Activated CD4-positive, alpha-beta T cell treated with anti-CD3 and anti-CD28 coated beads, Interleukin-2, amount 50 U/mL, for 4 hours (primary cell): ENCODE results near the gene NCAPG.
"Not testable (repeated sequence)": the region's sequence is repeated elsewhere in the genome, so short reads cannot be mapped to it uniquely, and the experiment has no call there.

Experiments
- DNase-seq, 2 experiments: peaks; one replicate each; pipeline ENCODE4 v3.0.0-alpha.2; 2020

Gene NCAPG

DNA sequence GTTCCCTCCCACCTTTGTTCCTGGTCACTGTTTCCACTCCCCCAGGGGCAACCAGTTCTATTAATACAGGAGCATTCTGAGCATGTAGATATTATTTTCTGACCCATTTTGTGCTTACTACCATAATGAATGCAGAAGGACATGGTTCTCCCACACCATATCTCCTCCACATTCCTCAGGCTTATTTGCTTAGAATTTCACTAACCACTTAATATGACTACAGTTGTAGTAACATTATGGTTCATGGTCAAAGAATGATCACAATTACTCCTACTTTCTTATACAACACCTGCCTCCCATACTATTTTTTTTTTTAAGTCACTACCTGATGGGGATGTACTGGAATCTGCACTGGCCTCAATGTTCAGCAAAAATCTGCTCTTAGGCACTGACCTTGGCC, 21.8 kb upstream of the NCAPG start:
- no peak for DNase-seq

DNA sequence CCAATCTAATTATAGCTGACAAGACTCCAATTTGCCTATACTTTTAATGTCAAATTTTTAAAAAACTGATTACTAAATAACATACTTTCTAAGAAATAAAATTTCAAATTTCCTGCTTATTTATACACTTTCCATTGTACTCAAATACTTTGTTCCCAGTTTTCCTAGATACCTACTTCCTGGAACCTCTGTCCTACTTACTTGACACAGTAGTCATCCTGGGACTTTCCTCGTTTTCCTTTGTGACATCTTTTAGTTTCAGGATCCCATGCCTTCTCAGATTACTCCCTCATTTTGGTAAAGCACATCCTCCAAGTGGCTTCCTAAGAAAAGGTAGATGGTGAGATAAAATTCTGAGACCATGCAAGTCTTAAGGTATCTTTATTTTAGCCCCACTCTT, 16.0 kb upstream of the NCAPG start:
- no peak for DNase-seq

DNA sequence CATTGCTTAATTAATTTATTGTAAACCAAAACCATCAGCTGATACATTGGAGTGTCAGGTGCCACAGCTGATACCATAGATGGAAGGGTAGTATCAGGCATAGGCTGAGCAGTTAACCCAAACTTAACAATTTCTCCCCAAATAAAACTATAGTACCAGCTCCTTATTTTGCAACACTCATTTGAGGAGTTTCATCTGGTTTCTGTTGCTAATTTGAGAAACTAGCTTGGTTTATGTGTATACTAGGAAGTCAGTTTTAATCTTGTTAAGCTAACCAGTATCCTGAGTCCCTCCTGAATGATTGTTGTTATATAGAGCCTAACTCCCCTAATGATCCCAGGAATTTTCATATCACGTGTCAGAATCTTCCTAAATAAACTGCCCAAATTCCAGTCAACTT, 13.0 kb upstream of the NCAPG start:
- DNase-seq: no peak

DNA sequence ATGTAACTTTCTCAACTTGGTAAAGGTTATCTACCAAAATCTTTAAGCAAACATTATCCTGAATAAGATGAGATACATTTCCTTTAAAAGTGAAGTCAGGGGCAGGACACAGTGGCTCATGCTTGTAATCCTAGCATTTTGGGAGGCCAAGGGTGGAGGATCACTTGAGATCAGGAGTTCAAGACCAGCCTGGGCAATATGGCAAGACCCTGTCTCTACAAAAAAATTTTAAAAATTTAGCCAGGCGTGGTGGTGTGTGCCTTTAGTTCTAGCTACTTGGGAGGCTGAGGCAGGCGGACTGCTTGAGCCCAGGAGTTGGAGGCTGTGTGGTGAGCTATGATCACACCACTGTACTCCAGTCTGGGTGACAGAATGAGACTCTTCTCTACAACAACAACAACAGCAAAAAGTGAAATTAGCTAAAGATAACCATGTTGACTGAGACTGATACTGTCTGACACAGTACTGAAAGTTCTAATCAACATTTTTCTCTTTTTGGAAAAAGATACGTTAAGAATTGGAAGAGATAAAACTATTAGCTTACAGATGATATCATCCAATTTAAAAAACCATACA, 5.1 kb upstream of the NCAPG start:
- DNase-seq: no peak

DNA sequence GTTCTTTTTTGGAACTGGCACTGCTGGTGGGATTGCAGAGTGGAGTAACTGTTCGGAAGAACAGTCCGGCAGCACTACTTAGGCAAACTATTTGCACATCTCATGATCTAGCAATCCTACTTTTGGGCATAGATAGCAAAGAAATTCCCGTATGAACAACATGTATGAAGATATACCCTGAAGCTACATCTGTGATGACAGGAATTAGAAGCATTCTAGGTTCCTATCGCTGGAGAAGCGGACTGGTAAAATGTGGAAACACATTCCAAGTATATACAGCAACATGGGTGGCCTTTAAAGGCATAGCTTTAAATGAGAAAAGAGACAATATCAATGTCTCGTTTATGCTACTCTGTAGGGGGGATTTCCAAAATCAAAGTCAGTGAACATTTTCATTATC, 3.3 kb upstream of the NCAPG start:
- DNase-seq: no peak

DNA sequence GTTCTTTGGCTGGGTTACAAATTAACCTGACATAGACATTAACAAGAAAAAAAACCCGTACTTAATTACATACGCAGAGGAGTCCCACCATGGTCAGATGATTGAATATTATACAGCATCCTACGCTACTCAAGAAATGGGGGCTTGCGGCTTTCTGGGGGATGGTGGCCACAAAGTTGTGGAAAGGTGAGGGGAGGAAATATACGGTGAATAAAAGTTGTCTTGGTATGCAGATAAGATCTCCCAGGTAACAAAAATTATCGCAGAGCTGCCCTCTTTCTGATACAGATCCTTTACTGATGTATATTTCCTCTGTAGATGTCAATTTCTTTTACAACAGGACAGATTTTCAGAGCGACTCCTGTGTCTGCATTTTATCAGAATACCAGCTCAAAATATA, 1.1 kb upstream of the NCAPG start:
- DNase-seq: no peak

DNA sequence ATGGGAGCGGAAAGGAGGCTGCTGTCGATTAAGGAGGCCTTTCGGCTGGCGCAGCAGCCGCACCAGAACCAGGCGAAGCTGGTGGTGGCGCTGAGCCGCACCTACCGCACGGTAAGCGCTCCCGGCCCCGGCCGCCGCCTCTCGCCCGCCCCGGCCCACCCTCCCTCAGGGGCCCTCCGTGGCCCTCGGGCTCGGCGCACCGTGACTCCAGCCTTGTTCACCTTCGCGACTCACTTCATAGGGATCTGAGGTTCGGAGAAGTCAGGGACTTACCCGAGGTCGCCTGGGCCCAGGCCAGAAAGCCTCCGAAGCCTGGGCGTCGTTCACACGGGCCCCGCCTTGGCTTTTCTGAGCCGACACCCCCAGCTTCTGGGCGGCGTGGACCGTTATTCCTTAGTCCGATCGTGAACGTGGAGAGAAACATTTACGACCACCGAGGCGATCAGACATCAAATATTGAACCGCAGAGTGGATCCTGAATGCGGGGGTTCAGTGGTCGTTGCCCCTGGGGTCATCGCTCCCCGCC, 362 bp downstream of the NCAPG start:
- DNase-seq: no peak

DNA sequence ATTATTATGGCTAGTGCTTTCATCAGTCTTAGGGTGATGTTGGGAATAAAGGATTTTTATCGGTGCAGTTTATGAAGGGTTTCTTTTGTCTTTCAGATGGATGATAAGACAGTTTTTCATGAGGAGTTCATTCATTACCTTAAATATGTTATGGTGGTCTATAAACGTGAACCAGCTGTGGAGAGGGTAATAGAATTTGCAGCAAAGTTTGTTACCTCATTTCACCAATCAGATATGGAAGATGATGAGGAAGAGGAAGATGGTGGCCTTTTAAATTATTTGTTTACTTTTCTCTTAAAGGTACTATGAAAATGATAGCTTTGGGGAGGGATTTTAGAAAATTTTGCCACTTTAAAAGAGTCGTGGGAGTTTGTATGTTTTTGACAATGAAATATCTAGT, 1.3 kb downstream of the NCAPG start:
- no peak for DNase-seq

DNA sequence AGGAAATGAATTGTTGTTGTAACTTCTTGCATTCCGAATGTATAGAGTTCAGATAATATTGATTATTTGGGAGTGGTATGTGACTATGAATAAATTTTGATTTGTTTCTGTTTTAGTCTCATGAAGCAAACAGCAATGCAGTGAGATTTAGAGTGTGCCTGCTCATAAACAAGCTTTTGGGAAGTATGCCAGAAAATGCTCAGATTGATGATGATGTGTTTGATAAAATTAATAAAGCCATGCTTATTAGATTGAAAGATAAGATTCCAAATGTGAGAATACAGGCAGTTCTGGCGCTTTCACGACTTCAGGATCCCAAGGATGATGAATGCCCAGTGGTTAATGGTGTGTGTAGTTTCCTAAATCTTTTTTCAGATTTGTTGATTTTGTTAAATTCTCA, 2.0 kb downstream of the NCAPG start:
- DNase-seq: no peak

DNA sequence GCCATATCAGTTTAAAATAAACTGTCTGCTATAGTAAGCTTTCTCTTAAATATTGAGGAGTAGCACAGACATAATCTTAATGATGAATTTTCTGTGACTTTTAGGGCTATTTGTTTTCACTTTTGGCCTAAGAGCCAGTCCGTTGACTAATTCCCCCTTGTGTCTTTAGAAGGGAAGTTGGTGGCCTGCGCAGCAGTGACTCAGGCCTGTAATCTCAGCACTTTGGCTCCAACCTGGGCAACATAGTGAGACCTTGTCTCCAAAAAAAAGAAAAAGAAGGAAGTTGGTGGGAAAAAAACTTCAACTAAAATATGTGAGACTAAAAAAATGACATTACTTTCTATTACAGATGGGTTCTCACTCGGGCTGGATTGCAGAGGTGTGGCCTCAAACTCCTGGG, 3.4 kb downstream of the NCAPG start:
- DNase-seq: no peak

DNA sequence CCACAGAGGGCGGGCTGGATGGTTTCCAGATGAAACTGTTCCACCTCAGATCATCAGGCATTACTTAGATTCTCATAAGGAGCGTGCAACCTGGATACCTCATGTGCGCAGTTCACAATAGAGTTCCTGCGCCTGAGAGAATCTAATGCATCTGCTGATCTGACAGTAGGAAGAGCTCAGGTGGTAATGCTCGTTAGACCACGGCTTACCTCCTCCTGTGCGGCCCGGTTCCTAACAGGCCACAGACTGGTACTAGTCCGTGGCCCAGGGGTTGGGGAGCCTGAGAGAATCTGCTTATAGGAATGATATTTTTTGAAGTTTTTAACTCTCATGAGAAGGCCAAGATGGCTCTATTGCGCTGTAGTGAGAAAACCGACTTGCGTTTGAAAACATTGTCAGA, 5.4 kb downstream of the NCAPG start:
- no peak for DNase-seq

DNA sequence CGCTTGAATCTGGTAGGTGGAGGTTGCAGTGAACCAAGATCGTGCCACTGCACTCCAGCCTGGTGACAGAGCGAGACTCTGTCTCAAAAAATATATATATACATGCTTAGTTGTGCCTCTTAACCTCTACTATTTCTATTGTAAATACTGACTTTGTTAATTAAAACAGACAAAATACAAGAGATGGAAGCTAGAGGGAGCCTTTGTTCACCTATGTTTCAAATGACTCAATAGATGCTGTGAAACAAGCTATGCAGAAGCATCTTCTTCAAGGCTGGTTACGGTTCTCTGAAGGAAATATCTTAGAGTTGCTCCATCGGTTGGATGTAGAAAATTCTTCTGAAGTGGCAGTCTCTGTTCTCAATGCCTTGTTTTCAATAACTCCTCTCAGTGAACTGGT, 6.2 kb downstream of the NCAPG start:
- DNase-seq: no peak

DNA sequence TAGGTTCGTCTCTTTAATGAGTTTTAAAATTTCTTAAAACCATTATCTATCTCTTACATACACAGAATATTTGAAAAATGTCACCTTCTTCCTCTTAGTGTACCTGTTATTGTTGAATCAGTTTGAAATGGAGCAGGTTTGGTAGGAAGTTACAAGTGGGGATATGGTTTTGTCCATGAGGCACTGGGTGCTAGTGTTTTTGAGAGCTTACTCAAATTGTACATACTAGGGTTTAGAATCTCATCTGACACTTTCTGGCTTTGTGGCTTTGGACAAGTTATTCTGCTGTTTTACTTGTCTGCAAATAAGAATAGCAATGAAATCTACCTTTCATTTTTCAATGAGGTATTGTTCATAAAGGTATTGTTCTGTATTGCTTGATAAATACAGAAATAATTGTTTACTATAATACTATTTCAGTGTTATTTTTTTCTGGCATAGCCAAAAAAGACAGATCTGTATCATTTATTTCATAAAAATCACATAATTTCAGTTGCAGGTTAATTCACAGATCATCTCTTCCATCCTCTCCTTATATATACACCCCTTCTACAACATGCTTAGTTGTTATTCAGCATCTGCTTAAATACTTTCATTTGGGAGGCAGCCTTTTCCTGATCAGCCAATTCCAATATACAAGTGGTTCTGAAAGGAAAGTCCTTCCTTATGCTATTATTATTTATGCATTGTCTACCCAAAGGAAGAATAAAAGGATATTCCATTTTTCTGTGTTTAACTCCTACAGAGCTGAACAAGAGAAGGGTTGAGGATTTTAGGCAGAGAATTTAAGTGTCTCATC, 13.3 kb downstream of the NCAPG start:
- no peak for DNase-seq

DNA sequence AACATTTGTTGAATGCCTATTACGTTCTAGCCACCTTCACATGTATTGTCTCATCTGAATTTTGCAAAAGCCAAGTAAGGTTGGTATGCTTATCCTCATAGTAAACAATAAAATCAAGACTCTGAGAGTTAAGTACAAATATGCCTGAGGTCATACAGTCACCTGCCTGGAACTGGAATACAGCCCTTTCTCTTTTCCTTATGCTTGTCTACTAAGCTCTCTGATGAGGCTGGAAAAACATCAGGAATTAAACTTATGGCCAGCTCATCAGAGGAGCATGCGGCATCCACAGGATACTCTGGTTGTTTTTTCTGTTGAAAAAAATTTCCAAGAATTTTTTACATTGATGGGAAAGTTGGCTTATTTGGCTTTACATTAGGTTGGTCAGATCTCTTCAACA, 35.5 kb downstream of the NCAPG start:
- DNase-seq: no peak

DNA sequence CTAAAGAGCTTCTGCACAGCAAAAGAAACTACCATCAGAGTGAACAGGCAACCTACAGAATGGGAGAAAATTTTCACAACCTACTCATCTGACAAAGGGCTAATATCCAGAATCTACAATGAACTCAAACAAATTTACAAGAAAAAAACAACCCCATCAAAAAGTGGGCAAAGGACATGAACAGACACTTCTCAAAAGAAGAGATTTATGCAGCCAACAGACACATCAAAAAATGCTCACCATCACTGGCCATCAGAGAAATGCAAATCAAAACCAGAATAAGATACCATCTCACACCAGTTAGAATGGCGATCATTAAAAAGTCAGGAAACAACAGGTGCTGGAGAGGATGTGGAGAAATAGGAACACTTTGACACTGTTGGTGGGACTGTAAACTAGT, 39.5 kb downstream of the NCAPG start:
- not testable (repeated sequence) for DNase-seq

DNA sequence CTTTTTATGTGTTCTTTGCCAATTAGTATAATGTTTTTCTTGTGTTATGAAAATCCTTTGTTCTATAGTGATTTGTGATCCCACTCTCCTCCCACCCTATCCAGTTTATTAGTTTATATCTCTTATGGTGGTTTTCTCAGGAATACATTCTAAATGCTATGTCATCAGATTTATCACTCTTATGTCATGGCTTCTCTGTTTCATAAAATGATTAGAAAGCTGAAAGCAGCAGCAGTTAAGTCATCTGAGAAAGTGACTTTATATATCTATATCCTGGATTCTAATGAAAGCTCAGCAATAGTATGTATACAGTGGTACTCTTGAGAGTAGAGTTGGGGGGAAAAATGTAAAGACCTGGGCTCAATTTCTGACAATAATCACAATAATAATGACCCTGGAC, 41.2 kb downstream of the NCAPG start:
- DNase-seq: no peak

DNA sequence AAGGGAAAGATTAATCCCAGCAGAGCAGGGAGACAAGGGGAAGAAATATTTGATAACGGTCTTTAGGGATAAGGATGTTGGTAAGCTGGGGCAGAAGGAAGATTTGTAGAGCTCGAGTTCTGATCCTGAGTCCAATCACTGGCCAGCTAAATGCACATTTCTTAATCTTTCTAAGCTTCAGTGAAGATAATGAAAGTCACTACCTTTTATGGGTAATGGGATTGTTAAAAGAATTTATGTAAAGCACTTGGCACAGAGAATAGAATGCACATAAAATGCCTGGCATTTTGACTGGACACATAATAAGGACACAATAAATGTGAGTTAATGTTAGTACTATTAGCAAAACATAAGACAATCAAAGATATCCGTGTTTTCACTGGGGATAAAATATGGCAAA, 43.3 kb downstream of the NCAPG start:
- DNase-seq: no peak

DNA sequence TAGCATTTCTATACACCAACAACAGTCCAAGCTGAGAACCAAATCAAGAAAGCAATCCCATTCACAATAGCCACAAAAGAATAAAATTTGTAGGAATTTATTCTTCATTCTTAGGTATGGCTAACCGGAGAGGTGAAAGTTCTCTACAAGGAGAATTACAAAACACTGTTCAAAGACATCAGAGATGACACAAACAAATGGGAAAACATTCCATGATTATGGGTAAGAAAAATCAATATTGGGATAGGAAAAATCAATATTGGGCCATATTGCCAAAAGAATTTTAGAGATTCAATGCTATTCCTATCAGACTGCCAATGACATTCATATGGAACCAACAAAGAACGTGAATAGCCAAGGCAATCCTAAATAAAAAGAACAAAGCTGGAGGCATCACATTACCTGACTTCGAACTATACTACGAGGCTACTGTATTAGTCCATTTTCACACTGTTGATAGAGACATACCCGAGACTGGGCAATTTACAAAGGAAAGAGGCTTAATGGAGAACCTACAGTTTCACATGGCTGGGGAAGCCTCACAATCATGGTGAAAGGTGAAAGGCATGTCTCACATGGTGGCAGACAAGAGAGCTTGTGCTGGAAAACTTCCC, 49.1 kb downstream of the NCAPG start:
- no peak for DNase-seq

DNA sequence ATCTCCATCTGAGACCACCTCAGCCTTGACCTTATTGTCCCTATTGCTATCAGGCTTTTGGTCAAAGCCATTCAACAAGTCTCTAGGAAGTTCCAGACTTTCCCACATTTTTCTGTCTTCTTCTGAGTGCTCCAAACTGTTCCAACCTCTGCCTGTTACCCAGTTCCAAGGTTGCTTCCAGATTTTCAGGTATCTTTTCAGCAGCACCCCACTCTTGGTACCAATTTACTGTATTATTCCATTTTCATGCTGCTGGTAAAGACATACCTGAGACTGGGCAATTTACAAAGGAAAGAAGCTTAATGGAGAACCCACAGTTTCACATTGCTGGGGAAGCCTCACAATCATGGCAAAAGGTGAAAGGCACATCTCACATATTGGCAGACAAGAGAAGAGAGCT, 51.1 kb downstream of the NCAPG start:
- DNase-seq: not testable (repeated sequence)

DNA sequence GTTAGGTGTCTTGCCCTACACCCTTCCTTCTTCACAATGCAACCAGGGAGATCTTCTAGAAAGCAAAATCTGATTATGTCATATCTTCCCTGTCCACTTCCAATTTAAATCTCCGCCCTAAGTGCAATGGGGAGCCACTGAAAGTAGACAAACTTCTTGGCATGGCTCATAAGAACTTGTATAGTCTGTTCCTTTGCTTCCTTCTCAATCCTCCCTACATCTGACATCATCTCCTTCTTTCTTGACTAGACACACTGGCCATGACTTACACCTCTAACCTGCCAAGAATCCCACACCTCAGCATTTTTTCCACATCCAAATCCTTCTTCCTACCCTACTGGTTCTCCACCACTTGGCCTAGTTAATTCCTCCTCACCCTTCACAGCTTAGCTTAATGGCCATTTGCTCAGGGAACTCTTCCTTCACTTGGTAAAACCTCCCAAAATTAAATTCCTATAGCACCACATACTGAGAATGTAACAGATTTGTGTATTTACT, 55.1 kb downstream of the NCAPG start:
- DNase-seq: no peak

DNA sequence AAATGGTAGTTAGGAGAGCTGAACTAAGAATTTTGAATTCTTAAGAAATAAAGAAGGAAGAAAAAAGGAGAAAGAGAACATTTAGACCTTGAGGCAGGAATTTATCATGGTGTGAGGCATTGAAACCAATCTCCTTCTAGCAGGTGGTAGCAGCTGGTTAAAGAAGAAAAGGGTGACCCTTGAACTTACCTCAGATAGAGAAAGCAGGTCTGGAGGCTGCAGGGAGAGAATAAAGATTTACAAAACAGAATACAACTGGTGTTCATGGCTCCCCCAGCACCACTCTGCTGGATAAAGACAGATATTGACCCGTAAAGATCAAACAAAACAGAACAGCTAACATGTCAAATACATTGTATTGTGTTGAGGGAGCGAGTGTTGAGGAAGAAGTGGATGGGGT, 56.0 kb downstream of the NCAPG start:
- no peak for DNase-seq

DNA sequence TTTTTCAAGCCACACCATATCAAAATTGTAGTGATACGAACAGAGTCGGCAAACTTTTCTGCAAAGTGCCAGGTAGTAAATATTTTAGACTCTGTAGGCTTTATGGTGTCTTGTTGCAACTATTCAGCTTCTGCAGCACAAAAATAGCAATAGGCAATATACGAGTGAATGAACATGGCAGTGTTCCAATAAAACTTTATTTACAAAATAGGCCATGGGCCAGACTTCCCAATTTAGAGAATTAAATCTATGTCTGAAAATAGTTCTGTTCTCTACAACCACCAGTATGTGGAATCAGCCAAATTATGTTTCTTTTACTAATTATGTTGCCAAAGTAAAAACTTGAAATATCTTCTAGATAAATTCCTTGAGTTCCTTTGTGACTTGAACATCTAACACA, 56.5 kb downstream of the NCAPG start:
- DNase-seq: no peak

DNA sequence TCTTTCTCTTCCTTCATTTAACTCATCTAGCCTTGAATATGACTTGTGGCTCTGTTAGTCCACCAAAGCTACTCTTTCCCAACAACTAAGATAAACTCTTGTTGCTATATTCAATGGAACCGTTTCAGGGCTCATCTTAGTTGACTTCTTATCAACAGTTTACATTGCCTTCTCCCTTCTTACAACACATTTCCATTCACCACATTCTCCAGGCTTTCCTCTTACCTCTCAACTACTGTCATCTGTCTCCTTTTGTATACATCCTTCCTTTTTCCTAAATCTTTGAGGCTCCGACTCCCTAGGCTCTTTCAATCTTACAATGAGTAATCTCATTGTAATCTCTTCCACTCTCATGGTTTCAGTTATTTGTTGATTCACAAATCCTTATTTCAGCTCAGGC, 58.5 kb downstream of the NCAPG start:
- DNase-seq: no peak

DNA sequence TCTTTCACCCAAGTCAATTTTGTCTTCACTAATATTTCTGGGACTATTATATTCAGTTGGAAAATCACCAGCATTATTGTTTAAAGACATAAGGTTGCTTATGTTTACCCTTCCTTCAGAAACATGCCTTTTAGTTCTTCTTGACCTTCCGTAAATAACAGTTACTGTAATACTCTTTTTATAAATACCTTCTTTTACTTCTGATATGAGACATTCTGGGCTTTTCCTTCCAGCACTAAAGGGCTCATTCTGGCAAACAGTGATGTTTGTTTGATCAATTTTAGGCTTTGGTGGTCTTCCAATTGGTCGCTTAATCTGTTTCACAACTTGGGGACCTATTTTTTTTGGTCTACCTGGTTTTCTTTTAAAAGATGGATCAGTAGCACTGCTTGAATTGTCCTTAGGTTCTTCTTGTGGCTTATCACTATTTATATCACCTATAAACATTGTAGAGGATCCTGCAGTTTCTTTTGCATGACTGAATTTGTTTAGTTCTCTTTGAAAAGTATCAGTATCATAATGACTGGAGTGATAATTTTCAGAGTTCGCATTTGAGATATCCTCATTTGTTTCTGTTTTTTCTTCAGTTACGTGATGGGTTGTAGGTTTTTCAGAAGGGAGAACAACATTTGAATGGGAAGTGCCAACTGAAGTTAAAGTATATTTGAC, 64.8 kb downstream of the NCAPG start:
- DNase-seq: no peak
